ENCODE data around the gene SOWAHD.

SOWAHD gene

DNA sequence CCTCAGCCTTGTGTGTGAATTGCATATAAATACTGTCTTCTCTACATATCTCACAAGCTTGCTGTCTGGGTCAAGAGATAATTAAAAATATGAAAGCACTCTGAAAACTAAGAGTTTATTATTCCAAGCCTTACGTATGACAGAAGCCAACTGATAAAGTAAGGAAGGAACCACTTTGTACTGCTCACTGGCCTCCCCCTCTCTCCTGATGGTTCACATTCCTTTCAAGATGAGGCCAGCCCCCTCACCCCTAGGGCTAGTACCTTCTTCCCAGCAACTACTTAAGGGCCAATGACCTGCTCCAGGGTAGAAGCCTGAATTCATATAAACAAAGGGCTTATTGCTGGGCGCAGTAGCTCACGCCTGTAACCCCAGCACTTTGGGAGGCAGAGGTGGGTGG, 5.4 kb upstream of the SOWAHD start:
- no peak for DNase-seq (ENCODE audit: extremely low read depth, low read depth)
- TF ChIP-seq, protein P1, sequence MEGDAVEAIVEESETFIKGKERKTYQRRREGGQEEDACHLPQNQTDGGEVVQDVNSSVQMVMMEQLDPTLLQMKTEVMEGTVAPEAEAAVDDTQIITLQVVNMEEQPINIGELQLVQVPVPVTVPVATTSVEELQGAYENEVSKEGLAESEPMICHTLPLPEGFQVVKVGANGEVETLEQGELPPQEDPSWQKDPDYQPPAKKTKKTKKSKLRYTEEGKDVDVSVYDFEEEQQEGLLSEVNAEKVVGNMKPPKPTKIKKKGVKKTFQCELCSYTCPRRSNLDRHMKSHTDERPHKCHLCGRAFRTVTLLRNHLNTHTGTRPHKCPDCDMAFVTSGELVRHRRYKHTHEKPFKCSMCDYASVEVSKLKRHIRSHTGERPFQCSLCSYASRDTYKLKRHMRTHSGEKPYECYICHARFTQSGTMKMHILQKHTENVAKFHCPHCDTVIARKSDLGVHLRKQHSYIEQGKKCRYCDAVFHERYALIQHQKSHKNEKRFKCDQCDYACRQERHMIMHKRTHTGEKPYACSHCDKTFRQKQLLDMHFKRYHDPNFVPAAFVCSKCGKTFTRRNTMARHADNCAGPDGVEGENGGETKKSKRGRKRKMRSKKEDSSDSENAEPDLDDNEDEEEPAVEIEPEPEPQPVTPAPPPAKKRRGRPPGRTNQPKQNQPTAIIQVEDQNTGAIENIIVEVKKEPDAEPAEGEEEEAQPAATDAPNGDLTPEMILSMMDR (IDR thresholded peaks at IDR 0.05; ENCODE audit: low read depth, low read length) = no peak

DNA sequence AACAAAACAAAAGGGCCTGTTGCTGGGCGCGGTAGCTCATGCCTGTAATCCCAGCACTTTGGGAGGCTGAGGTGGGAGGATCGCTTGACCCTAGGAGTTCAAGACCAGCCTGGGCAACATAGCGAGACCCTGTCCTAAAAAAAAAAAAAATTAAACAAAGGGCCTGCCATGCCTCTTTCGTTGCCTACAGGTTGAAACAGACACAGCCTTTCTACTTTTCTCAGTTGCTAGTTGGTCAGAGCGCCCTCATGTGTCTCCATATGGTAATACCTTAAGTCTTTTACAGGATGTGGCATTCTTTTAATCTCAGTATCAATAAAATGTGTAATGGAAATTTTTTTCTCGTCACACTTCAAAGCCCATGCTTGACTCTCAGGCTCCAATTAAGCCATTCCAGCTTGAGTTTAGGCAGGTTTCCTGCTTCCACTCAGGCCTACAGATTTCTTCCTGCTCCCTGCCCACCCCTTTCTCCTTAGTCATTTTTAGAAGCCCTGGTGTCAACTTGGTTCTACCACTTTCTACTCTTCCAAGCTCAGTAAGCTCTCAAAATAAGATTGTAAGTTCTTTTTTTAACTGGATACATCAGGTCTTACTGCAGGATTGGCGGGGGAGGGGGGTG, 4.6 kb upstream of the SOWAHD start:
- TF ChIP-seq, protein P1 (IDR thresholded peaks at IDR 0.05; ENCODE audit: low read depth, low read length) = peak; percentile 31
- no peak for DNase-seq (ENCODE audit: extremely low read depth, low read depth)

DNA sequence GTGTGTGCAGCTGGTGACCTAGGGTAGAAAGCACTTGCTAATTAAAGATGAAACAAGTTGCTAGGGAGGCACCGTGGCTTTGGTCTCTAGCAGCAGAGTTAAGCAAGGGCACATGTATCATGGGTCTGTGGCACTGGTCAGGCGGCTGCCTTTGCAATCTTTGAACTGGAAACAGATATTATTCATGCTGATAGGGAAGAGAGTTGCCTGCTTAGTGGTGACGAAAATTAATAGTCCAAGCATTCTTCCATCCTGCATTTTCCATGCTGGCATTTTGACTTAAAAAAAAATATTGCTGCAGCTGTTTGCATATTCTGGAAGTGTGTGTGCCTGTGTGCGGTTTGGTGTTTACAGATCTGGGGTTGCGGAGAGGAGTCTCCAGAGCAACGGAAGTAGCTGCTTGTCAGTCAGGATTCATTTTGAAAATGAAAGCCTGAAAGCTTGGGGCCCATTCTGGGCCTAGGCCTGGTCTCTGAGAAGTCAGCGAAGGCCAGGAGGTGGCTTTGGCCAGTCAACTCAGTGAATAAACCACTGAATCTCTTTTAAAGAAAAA, 2.3 kb upstream of the SOWAHD start:
- DNase-seq (ENCODE audit: extremely low read depth, low read depth) = no peak
- TF ChIP-seq, protein P1 (IDR thresholded peaks at IDR 0.05; ENCODE audit: low read depth, low read length) = no peak

DNA sequence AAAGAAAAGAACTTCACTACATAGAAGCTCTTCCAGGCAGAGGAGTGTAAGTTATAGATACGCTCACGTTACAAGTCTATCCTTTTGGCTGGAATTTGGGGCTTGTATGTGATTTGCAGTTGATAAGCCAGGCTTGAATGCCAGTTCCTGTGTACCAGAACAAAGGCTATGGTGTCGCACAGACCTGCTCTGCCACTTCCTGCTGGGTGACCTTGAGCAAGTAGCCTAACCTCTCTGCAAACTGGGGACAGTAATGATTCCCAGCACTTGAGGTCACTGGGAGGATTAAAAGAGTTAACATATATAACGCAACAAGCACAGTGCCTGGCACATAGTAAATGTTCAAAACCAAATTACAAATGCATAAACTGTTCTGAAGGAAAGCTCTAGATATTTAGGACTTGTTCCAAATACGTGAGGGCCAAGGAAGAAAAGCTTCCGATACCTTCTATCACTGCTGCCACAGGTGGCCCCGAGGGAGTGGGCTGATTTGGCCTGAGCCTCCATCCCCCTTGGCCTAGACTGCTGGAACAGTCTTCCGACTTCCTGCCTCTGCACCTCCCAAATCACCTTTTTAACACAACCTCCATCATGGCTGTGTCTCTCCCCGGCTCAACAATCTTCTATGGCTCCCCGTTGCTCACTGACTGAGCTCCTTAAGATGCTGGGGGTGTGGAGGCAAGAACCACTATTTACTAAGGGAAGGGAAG, 1.3 kb upstream of the SOWAHD start:
- no peak for DNase-seq (ENCODE audit: extremely low read depth, low read depth)
- TF ChIP-seq, protein P1 (IDR thresholded peaks at IDR 0.05; ENCODE audit: low read depth, low read length) = no peak

DNA sequence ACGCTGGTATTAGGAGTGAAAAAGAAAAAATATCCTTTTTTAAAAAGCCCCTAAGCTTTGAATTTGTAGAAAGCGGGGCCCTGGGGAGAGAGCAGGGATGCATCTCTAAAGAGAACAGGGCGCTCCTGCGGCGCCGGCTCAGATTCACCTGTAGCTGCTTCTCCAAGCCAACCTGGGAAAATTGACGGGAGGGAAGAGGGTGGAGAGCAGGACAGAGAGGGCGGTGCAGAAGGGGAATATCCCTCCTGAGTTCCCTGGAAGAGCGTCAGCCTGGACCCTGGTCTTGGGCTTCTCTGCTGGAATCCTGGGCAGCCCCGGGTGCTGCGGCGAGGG, 776 bp upstream of the SOWAHD start:
- no peak for DNase-seq (ENCODE audit: extremely low read depth, low read depth)
- TF ChIP-seq, protein P1 (IDR thresholded peaks at IDR 0.05; ENCODE audit: low read depth, low read length) = no peak

DNA sequence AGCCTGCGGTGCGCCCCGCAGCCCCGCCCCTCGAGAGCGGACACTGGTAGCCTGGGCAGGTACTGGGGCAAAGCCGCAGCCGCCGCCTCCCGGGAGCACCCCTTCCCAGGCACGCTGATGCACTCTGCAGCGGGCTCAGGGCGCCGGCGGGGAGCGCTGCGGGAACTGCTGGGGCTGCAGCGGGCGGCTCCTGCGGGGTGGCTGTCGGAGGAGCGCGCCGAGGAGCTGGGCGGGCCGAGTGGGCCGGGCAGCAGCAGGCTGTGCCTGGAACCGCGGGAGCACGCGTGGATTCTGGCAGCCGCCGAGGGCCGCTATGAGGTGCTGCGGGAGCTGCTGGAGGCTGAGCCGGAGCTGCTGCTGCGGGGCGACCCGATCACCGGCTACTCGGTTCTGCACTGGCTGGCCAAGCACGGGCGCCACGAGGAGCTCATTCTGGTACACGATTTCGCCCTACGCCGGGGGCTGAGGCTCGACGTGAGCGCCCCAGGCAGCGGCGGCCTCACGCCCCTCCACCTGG, 401 bp downstream of the SOWAHD start:
- TF ChIP-seq, protein P1 (IDR thresholded peaks at IDR 0.05; ENCODE audit: low read depth, low read length) = no peak
- no peak for DNase-seq (ENCODE audit: extremely low read depth, low read depth)

DNA sequence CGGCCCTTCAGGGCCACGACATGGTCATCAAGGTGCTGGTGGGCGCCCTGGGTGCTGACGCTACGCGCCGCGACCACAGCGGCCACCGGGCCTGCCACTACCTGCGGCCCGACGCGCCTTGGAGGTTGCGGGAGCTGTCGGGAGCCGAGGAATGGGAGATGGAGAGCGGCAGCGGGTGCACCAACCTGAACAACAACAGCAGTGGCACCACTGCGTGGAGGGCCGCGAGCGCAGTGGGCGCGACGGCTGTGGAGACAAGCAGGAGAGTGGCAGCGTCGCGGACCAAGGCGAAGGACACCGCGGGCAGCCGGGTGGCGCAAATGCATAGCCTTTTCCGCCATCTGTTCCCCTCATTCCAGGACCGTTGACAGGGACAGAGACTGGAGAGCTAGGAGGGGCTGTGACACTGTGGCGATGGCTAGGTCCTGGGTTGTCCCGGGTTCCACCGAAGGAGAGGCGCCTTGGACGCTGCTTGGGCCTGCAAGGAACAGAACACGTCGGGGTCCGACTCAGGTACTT, 919 bp downstream of the SOWAHD start:
- TF ChIP-seq, protein P1 (IDR thresholded peaks at IDR 0.05; ENCODE audit: low read depth, low read length) = no peak
- no peak for DNase-seq (ENCODE audit: extremely low read depth, low read depth)

All from AG09319 (cell line).